ENCODE results near the gene RBM42.

GRCh38 chr19:35607661-35608060 is 21.2 kb upstream of the RBM42 start:
- TF ChIP-seq POLR2A (IDR thresholded peaks at IDR 0.05; ENCODE audit: low read depth, low read length) (no peak), TAF1 (IDR thresholded peaks at IDR 0.05; ENCODE audit: low read depth, low read length) (no peak), POLR2AphosphoS5 (IDR thresholded peaks at IDR 0.05; ENCODE audit: low read depth, low read length) (no peak), POU2F2 (IDR thresholded peaks at IDR 0.05; ENCODE audit: low read depth, low read length) (no peak)
